Progenitor cell of endocrine pancreas (in vitro differentiated cells): ENCODE data around the gene PTH1R. TPM values are rescaled to one million over a fixed set of nuclear protein-coding genes. Genes with fewer than 3 reads are reported as not detected.

Experiments
- DNase-seq: peaks from one replicate; pipeline ENCODE4 v3.0.0; 2021; ENCODE audit warnings: low spot score; ENCODE audit not compliant: unreplicated experiment
- H3K27ac Mint-ChIP-seq: 2 replicates; pipeline ENCODE4 v1.8.0; 2021; ENCODE audit warnings: mild to moderate bottlenecking, moderate library complexity, mixed read lengths
- H3K27me3 Mint-ChIP-seq: 2 replicates; pipeline ENCODE4 v1.8.0; 2021; ENCODE audit warnings: mixed read lengths
- H3K36me3 Mint-ChIP-seq: 2 replicates; pipeline ENCODE4 v1.8.0; 2022; ENCODE audit warnings: mixed read lengths; ENCODE audit not compliant: insufficient read depth
- H3K4me1 Mint-ChIP-seq: 2 replicates; pipeline ENCODE4 v1.8.0; 2021; ENCODE audit warnings: low read depth, mixed read lengths
- H3K4me3 Mint-ChIP-seq: 2 replicates; pipeline ENCODE4 v1.8.0; 2021; ENCODE audit warnings: low read depth, mild to moderate bottlenecking, moderate library complexity, mixed read lengths
- H3K9me3 Mint-ChIP-seq: 2 replicates; pipeline ENCODE4 v1.8.0; 2021; ENCODE audit warnings: low read depth, mixed read lengths
- total RNA-seq: library from RNA; stranded (reverse); gene quantifications from 2 replicates; pipeline ENCODE4 v1.2.1, GENCODE V29; 2021
- TF ChIP-seq, protein P1 (sequence below): fragments of 200-600 bp; sonication (generic); IDR thresholded peaks from one replicate; pipeline ENCODE4 v1.5.0; 2021; ENCODE audit warnings: antibody characterized with exemption, mild to moderate bottlenecking; ENCODE audit not compliant: unreplicated experiment

The PTH1R gene
- total RNA-seq, 1 donor from 2014 or later, result 0.26 TPM

DNA sequence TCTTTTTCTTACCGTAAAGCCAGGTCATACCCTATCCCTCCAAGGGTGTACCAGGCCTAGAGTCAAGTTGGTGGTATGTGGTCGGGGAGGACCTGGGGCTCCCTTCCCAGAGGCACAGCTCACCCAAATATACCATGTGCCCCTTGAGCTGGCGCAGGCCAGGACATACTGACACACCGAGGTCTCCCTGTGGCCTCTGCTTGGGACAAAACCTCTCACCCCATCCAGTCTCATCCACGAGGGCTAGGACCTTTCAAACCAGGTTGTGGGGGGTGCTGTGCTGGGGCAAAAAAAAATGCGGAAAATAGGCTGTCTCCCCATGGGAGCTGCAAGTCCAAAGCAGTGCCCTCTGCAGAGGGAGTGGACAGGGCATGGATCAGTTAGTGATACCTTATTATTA lies 22.8 kb downstream of the PTH1R start:
- Mint-ChIP-seq H3K9me3 (no peaks in the 10 kb centered on the region), H3K4me3 (no peak overlapping the region), H3K36me3 (no peaks in the 10 kb centered on the region), H3K4me1 (no peaks in the 10 kb centered on the region), H3K27me3 (peaks cover 13% of the 10 kb centered on the region), H3K27ac (no peak overlapping the region)
- DNase-seq, result no peak
- TF ChIP-seq, protein P1, sequence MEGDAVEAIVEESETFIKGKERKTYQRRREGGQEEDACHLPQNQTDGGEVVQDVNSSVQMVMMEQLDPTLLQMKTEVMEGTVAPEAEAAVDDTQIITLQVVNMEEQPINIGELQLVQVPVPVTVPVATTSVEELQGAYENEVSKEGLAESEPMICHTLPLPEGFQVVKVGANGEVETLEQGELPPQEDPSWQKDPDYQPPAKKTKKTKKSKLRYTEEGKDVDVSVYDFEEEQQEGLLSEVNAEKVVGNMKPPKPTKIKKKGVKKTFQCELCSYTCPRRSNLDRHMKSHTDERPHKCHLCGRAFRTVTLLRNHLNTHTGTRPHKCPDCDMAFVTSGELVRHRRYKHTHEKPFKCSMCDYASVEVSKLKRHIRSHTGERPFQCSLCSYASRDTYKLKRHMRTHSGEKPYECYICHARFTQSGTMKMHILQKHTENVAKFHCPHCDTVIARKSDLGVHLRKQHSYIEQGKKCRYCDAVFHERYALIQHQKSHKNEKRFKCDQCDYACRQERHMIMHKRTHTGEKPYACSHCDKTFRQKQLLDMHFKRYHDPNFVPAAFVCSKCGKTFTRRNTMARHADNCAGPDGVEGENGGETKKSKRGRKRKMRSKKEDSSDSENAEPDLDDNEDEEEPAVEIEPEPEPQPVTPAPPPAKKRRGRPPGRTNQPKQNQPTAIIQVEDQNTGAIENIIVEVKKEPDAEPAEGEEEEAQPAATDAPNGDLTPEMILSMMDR, result no peak

DNA sequence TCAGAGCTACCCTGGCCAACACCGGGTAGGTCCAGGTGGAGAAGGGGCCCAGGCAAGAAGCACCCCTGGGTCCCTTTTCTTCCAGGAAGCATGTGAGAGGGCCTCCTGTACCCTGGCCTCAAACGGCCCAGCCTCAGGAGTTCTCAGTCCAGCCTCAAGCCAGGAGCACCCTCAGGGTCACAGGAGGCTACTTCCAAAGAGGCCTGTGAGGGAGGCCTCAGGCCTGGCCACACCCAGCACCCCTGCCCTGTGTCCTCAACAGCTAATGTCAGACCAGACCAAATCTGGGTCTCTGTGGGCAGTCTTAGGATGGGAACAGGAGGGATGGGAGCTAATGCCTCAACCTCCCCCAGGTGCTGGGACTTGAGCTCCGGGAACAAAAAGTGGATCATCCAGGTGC lies 23.5 kb downstream of the PTH1R start:
- no peak overlapping the region for H3K27ac Mint-ChIP-seq

DNA sequence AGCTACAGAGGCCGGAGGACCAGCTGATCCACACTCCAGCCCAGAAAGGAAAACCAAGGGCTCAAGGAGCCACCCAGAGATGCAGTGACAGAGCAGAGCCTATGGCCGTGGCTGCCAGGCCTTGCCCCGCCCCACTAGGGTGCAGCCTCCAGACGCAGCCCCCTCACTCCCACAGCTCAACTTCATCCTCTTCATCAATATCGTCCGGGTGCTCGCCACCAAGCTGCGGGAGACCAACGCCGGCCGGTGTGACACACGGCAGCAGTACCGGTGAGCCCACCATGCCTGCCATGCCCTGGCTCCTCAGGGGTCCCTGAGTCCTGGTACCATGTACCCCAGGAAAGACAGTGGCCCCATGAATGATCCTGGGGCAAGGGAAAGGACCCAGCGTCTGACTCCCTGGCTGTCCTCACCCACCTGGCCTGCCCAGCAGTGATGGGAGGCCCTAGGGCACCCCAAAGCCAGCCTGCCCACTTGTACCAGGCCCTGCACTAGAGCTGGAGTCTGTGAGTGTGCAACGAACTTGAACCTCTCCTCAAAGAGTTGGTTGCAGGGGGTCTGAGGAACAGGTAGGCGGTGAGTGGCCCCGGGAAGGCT lies 24.2 kb downstream of the PTH1R start:
- H3K9me3 Mint-ChIP-seq, result no peaks in the 10 kb centered on the region
- DNase-seq, result no peak
- TF ChIP-seq, protein P1, result no peak
- H3K4me3 Mint-ChIP-seq, result no peak overlapping the region
- no peaks in the 10 kb centered on the region for H3K36me3 Mint-ChIP-seq
- no peaks in the 10 kb centered on the region for H3K4me1 Mint-ChIP-seq
- peaks cover 1% of the 10 kb centered on the region for H3K27me3 Mint-ChIP-seq
- H3K27ac Mint-ChIP-seq, result no peak overlapping the region

More for the DNA sequence above, 23.5 kb downstream of the PTH1R start:
- no peaks in the 10 kb centered on the region for H3K9me3 Mint-ChIP-seq
- TF ChIP-seq, protein P1, result no peak
- H3K4me1 Mint-ChIP-seq, result no peaks in the 10 kb centered on the region
- peaks cover 8% of the 10 kb centered on the region for H3K27me3 Mint-ChIP-seq
- no peaks in the 10 kb centered on the region for H3K36me3 Mint-ChIP-seq
- no peak overlapping the region for H3K4me3 Mint-ChIP-seq
- DNase-seq, result no peak

DNA sequence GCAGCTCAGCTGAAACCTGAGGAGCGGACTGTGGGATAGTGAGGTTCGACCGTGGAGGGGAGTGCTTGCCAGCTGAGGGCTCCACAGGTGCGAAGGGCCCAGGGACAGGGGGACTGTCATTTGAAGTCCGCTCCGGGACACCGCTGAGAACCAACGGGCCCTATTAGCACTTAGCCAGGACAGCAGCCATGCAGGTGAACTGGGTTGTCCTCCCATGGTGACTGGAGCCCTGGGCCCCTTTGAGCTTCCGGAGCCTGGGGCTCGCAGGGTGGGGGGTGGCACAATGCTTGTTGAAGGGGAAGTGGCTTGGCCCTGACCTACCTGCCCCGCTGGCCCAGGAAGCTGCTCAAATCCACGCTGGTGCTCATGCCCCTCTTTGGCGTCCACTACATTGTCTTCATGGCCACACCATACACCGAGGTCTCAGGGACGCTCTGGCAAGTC lies 24.7 kb downstream of the PTH1R start:
- Mint-ChIP-seq H3K4me3 (no peak overlapping the region), H3K36me3 (no peaks in the 10 kb centered on the region), H3K9me3 (no peaks in the 10 kb centered on the region), H3K27me3 (peaks cover 3% of the 10 kb centered on the region), H3K4me1 (no peaks in the 10 kb centered on the region), H3K27ac (no peak overlapping the region)
- TF ChIP-seq, protein P1, result no peak
- DNase-seq, result no peak

DNA sequence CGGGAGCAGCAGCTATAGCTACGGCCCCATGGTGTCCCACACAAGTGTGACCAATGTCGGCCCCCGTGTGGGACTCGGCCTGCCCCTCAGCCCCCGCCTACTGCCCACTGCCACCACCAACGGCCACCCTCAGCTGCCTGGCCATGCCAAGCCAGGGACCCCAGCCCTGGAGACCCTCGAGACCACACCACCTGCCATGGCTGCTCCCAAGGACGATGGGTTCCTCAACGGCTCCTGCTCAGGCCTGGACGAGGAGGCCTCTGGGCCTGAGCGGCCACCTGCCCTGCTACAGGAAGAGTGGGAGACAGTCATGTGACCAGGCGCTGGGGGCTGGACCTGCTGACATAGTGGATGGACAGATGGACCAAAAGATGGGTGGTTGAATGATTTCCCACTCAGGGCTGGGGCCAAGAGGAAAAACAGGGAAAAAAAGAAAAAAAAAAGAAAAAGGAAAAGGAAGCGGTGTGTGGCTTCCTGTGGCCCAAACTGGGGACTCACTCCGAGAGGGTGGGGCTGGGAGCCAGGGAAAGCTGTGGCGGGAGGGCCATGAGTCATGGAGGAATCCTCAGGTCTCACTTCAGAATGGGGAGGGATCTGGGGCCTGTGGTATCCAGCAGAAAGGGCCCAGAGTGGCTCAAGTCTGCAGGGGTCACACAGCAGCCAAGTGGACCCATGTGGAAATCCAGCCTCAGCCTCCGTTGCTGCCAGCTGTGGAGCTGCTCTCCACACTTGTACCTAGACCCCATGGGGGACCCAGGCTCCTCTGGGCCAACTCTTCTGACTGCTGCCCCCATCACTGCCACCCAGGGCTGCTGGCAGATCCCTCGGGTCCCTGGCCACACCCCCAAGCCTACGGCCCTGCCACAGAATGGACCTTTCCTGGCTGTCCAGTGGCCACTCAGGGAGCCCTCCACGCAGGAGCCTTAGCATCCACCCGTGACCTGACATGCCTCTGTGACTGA lies 26.1 kb downstream of the PTH1R start:
- no peak for DNase-seq
- H3K36me3 Mint-ChIP-seq, result no peaks in the 10 kb centered on the region
- H3K9me3 Mint-ChIP-seq, result no peaks in the 10 kb centered on the region
- H3K27me3 Mint-ChIP-seq, result peaks cover 4% of the 10 kb centered on the region
- H3K4me3 Mint-ChIP-seq, result no peak overlapping the region
- TF ChIP-seq, protein P1, result no peak
- H3K27ac Mint-ChIP-seq, result no peak overlapping the region
- no peaks in the 10 kb centered on the region for H3K4me1 Mint-ChIP-seq
